ENCODE results near the gene FARP1. TPM values are rescaled to one million over a fixed set of nuclear protein-coding genes. Genes with fewer than 3 reads are reported as not detected.
A peak's percentile ranks its signal among the peaks of the same experiment; 100 is the strongest.

The FARP1 gene
- total and polyA plus RNA-seq, 8 donors = 11.6 to 319 (median 70.3) TPM

DNA sequence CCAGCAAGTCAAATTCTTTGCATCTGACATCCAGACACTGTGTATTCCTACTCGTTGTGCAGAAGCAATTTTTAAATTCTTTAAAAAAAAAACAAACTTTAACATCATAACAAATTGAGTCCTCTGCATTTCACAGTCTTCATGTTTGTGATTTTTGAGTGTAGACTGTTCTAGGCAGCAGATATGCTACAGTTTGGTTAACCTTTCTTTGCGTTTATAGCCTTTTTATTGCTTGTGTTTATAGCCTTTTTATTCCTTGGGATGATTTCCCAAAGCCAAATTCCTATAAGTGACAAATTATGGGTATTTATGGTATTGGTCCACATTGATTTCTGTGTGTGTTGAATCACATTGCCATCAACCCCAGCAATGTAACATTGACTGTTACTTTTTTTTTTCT, 49.1 kb downstream of the FARP1 start:
- intact Hi-C loops (cut with DNase I; ENCODE audit: low total_unique reads) = no loop called here
- no peak for DNase-seq
- H3K27me3 ChIP-seq = no peaks in the 10 kb centered on the region
- peak overlapping the region in 1 of 5 donors; percentile 28 for H3K27ac ChIP-seq
- H3K4me3 ChIP-seq = no peak overlapping the region
- H3K36me3 ChIP-seq = no peaks in the 10 kb centered on the region
- H3K4me1 ChIP-seq = peaks cover 22 to 81% (median 47%) of the 10 kb centered on the region in 4 donors
- TF ChIP-seq EP300 (IDR thresholded peaks at IDR 0.05) (no peak), POLR2AphosphoS5 (IDR thresholded peaks at IDR 0.05) (no peak), CTCF (IDR thresholded peaks at IDR 0.05) (no peak), POLR2A (IDR thresholded peaks at IDR 0.05) (no peak)
- no peaks in the 10 kb centered on the region for H3K9me3 ChIP-seq
- WGBS, 5 donors = 29 to 80% (median 72%) methylated on average over 2 of the region's 2 CpGs

- 36 to 65% (median 54%) methylated on average over 10 of the region's 10 CpGs for WGBS, 5 donors
- no peaks in the 10 kb centered on the region for H3K27me3 ChIP-seq
- no peaks in the 10 kb centered on the region for H3K9me3 ChIP-seq
- H3K36me3 ChIP-seq = no peaks in the 10 kb centered on the region
- intact Hi-C loops (cut with DNase I; ENCODE audit: low total_unique reads) = no loop called here
- no peak overlapping the region for H3K4me3 ChIP-seq
- H3K27ac ChIP-seq = peak overlapping the region in 3 of 5 donors; percentile 7 to 35 (median 16)
- DNase-seq = peak in 1 of 2 donors; percentile 44
- TF ChIP-seq CTCF (IDR thresholded peaks at IDR 0.05) = no peak
- no peak for TF ChIP-seq POLR2A (IDR thresholded peaks at IDR 0.05)
- no peak for TF ChIP-seq POLR2AphosphoS5 (IDR thresholded peaks at IDR 0.05)
- TF ChIP-seq EP300 (IDR thresholded peaks at IDR 0.05) = no peak
- H3K4me1 ChIP-seq = peaks cover 7 to 70% (median 41%) of the 10 kb centered on the region in 4 donors
Observed at GRCh38 chr13:98195054-98195791, 52.3 kb downstream of the FARP1 start.

GRCh38 chr13:98198683-98199082, 55.8 kb downstream of the FARP1 start:
- Histone ChIP-seq H3K4me1 (peaks cover 8 to 66% (median 37%) of the 10 kb centered on the region in 4 donors), H3K9me3 (no peaks in the 10 kb centered on the region), H3K36me3 (no peaks in the 10 kb centered on the region), H3K27me3 (no peaks in the 10 kb centered on the region), H3K27ac (no peak overlapping the region), H3K4me3 (no peak overlapping the region)
- TF ChIP-seq POLR2AphosphoS5 (IDR thresholded peaks at IDR 0.05) (no peak), POLR2A (IDR thresholded peaks at IDR 0.05) (no peak), CTCF (IDR thresholded peaks at IDR 0.05) (no peak), EP300 (IDR thresholded peaks at IDR 0.05) (no peak)
- no peak for DNase-seq
- intact Hi-C loops (cut with DNase I; ENCODE audit: low total_unique reads) = no loop called here
- 63 to 76% (median 71%) methylated on average over 3 to 4 of the region's 4 CpGs for WGBS, 5 donors

DNA sequence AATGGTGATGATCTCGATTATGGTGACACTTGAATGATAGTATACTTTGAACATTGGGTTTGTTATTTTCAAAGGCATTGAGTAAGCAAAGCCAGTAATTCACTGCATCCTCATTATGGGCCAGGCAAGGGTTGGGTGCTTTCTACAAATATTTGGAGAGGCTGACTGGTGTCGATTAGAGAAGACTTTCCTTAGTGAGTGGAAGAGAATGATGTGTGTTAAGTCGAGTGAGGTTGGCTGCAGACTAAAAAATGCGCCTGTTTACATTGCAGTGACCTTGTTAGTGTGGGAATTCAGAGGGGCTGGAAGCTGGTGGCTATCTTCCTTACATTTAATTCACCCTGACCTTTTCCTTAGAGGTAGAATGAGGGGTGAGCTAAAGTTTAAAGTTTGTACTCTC, 56.6 kb downstream of the FARP1 start:
- intact Hi-C loops (cut with DNase I; ENCODE audit: low total_unique reads) = no loop called here
- Histone ChIP-seq H3K27ac (no peak overlapping the region), H3K36me3 (no peaks in the 10 kb centered on the region), H3K27me3 (no peaks in the 10 kb centered on the region), H3K4me3 (no peak overlapping the region), H3K4me1 (peaks cover 8 to 69% (median 37%) of the 10 kb centered on the region in 4 donors), H3K9me3 (no peaks in the 10 kb centered on the region)
- DNase-seq = no peak
- TF ChIP-seq POLR2AphosphoS5 (IDR thresholded peaks at IDR 0.05) (no peak), POLR2A (IDR thresholded peaks at IDR 0.05) (no peak), CTCF (IDR thresholded peaks at IDR 0.05) (no peak), EP300 (IDR thresholded peaks at IDR 0.05) (no peak)
- 16 to 35% (median 25%) methylated on average over 4 of the region's 4 CpGs for WGBS, 5 donors
